ENCODE results near the gene FKBP5. TPM values are rescaled to one million over a fixed set of nuclear protein-coding genes. Genes with fewer than 3 reads are reported as not detected.

The FKBP5 gene
- total and polyA plus RNA-seq, 10 of the 15 experiments (the other 5 are each of a cell fraction or from before 2014, with no cell fraction given), result 29.0 to 123 (median 62.3) TPM

GRCh38 chr6:35554811-35555210, 133.9 kb downstream of the FKBP5 start:
- no TSS peak for BruUV-seq (replicated peaks)
- Histone ChIP-seq H3K4me3 (no peak overlapping the region), H3K4me2 (ENCODE audit: control insufficient read depth, insufficient read depth) (no peak overlapping the region), H3K27ac (ENCODE audit: control insufficient read depth, insufficient read depth) (no peak overlapping the region), H3K9ac (ENCODE audit: control insufficient read depth, insufficient read depth, low read length) (no peak overlapping the region), H3K9me3 (replicated peaks; ENCODE audit: control insufficient read depth, insufficient read depth, low read length) (peaks cover 1% of the 10 kb centered on the region; the same call in 1 of the 3 replicates), H2AFZ (ENCODE audit: control insufficient read depth, low read depth, low read length) (no peak overlapping the region), H3K36me3 (ENCODE audit: control insufficient read depth in 2 of 2, insufficient read depth in 2 of 2, low read length in 1 of 2) (no peaks in the 10 kb centered on the region), H3K27me3 (replicated peaks in 1 of 2; ENCODE audit: control insufficient read depth in 2 of 2, insufficient read depth in 2 of 2, low read length in 1 of 2) (no peaks in the 10 kb centered on the region), H3K4me1 (ENCODE audit: control insufficient read depth, insufficient read depth, low read length) (no peaks in the 10 kb centered on the region), H3K79me2 (ENCODE audit: control insufficient read depth, insufficient read depth, low read length) (no peaks in the 10 kb centered on the region), H4K20me1 (ENCODE audit: control insufficient read depth, insufficient read depth) (no peaks in the 10 kb centered on the region)
- RAD21 ChIA-PET (ENCODE audit: unreplicated experiment), result no interaction called here
- TF ChIP-seq JUNB (IDR thresholded peaks at IDR 0.05), result no peak
- no peak for TF ChIP-seq NFIC (IDR thresholded peaks at IDR 0.05; ENCODE audit: low read depth, low read length)
- TF ChIP-seq CEBPB (IDR thresholded peaks at IDR 0.05; ENCODE audit: borderline replicate concordance in 1 of 2, low read depth in 2 of 2, low read length in 2 of 2), result no peak
- no peak for TF ChIP-seq JUND (IDR thresholded peaks at IDR 0.05; ENCODE audit: low read depth, low read length)
- TF ChIP-seq EZH2 (IDR thresholded peaks at IDR 0.05; ENCODE audit: borderline replicate concordance, control insufficient read depth, low read depth, low read length), result no peak
- TF ChIP-seq NFYA (IDR thresholded peaks at IDR 0.05; ENCODE audit: borderline replicate concordance, low read depth, low read length), result no peak
- TF ChIP-seq NR2C1 (IDR thresholded peaks at IDR 0.05), result no peak
- no peak for TF ChIP-seq IKZF1 (conservative IDR thresholded peaks at IDR 0.05)
- TF ChIP-seq BCL11A (IDR thresholded peaks at IDR 0.05; ENCODE audit: low read depth, low read length), result no peak
- TF ChIP-seq EED (IDR thresholded peaks at IDR 0.05; ENCODE audit: low read depth), result no peak
- TF ChIP-seq HDGF (IDR thresholded peaks at IDR 0.05), result no peak
- no peak for TF ChIP-seq BHLHE40 (IDR thresholded peaks at IDR 0.05; ENCODE audit: borderline replicate concordance in 1 of 2, low read depth in 2 of 2, low read length in 1 of 2)
- no peak for TF ChIP-seq EP300 (IDR thresholded peaks at IDR 0.05; ENCODE audit: borderline replicate concordance in 1 of 2, control insufficient read depth in 1 of 2, low read depth in 2 of 2, low read length in 2 of 2)
- intact Hi-C loops (cut with micrococcal nuclease; ENCODE audit: unreplicated experiment), result no loop called here
- SMC1A ChIA-PET (ENCODE audit: uncharacterized antibody, unreplicated experiment), result no interaction called here
- POLR2A ChIA-PET, result no interaction called here
- 77% methylated on average over 4 of the region's 4 CpGs for WGBS (ENCODE audit: insufficient coverage, insufficient replicate concordance, low lambda C conversion rate, missing lambda C conversion rate)
- no peak for FAIRE-seq
- no peak for DNase-seq (ENCODE audit: low read depth, low spot score)
- CTCF ChIA-PET, result interaction anchor here (1.4 to 3.7 kb wide), 2 partner anchors 32 to 182 kb away, joined by 5 to 19 read pairs; partner anchors contain the start of gene ARMC12
- no peak for ATAC-seq
- in situ Hi-C loops (cut with MboI), result no loop called here

Data from GM12878 (cell line).